Activated CD8-positive, alpha-beta memory T cell treated with anti-CD3 and anti-CD28 coated beads for 48 hours (primary cell): ENCODE measurements around the gene NAV2.

Source experiments
- DNase-seq, 3 experiments: peaks; one replicate each; pipeline ENCODE4 v3.0.0-alpha.2; 2020; ENCODE audit warnings: low read depth in 2 of 3, low spot score in 2 of 3

NAV2 gene

GRCh38 chr11:19714387-19715363 is 2.0 kb downstream of the NAV2 start:
- no peak for DNase-seq

GRCh38 chr11:19715373-19715772 is 2.7 kb downstream of the NAV2 start:
- no peak for DNase-seq

- no peak for DNase-seq
Observed at GRCh38 chr11:19718051-19718450, 5.4 kb downstream of the NAV2 start.

GRCh38 chr11:19718951-19719350 is 6.3 kb downstream of the NAV2 start:
- DNase-seq, result no peak

DNA sequence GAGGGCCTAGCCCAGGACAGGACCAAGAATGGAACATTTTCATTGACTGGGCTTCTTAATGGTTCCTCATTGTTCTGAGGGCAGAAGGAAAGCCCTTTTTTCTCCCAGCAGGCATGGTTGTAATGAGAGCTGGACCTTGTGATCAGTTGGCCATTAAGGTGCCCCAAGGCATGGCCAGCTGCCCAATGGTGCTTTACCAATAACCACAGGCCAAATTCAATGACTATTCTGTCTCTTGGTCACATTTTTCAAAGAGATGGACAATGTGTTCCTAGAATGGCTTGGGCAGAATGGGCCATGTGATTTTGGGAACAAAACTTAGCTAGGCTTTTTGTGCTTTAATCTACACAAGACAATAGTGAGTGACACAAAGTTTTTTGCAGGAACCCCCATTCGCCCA is 7.3 kb downstream of the NAV2 start:
- DNase-seq, result no peak

- DNase-seq, result no peak
Observed at GRCh38 chr11:19721176-19721575, 8.5 kb downstream of the NAV2 start.

- no peak for DNase-seq
Observed at GRCh38 chr11:19722702-19723101, 10.1 kb downstream of the NAV2 start.

DNA sequence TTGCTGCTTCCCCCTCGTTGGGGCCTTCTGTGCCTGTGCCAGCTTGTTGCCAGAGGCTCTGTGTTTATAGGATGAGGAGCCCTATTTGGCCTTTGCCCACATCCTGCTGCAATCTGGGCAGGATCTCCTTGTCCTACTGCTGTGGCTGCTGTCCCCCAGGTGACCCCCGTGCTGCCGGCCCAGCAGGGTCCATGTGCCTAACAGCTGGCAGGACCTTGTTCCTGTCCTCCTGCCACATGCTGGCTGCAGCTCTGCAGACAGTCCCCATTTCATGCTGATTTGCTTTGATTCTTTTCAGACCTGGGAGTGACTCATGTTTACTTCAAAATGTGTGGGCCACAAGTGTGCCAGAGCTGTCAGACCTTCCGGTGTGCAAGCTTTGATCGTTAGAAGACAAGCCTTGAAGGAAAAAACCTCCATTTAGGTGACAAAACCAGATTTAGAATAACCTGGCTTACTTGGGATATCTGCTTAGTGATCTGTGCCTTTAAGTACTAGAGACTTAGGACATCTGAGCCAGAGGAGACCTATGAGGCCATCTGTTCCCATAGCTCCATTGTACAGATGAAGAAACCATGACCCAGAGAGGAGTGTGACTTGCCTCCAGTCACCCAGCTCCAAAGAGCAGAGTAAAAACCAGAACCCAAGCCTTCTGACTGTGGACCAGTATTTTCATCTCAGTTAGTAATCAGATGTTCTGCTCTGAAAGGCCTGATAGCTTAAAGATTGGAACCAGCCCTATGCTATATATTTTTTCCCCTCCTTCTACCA is 11.1 kb downstream of the NAV2 start:
- DNase-seq, result no peak

GRCh38 chr11:19724765-19725164 is 12.1 kb downstream of the NAV2 start:
- DNase-seq, result no peak

DNA sequence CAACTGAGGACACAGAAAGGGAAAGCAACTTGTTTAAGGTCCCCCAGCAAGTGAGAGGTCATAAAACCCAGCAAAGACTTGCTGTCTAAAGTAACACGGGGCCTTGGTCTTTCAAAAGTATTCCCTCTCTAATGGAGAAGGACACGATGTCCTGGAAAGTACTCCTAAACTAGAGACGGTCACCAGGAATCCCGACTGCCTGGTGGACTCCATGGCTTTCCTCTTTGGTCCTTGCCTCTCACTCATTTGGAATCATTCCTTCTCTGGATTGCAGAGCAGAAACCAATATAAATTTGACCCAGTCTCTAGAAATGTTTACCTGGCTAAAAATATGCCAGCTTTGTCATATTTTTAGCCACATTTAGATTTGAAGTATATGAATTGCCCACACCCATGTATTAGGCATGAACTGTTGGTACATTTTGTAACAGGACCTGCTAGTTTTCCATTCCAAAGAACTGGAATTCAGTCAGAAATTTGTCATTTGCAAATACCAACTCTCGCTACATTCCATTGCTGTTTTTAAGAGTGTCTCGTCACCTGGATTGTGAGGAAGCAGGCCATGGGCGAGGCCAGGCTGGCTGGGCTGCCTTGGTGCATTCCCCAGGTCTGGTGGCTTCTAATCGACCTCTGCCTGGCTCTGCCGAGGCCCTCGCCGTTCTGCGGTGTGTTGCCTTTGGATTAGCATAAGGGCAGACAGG is 12.9 kb downstream of the NAV2 start:
- DNase-seq, result no peak

DNA sequence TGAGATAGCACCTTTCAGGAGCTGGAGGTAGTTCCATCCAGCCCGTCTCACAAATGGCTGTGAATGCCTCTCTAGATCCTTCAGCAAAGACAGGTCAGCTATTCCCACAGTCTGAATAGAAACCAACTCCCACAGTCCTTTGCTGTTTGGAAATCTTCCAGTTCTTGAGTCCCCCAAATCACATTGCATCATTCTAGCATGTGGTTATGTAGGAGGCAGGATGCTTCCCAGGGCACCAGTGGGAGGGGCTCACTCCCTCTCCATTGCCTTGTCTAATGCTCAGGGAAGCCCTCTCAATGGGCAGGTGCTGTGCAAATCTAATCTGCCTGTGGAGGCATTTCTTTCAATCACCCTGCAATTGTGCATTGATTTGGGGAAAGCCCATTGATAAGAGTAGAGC is 14.6 kb downstream of the NAV2 start:
- DNase-seq, result no peak

DNA sequence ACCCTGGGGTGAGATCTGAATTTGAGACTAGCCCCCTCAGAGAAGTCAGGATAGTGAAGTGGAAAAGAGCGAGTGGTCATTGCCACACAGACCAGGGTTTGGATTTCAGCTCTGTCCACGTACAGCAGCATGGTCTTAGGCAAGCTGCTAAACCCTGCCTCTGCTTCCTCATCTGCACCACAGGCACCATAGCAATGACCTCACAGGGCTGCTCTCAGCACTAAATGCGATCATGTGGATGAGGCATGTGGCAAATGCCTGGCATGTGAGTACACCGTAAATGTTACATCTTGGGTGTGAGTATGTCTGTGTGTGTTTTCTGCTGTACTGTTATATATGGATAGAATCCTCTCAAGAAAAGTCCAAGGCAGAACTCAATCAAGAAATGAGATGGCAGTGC is 15.8 kb downstream of the NAV2 start:
- DNase-seq, result no peak

DNA sequence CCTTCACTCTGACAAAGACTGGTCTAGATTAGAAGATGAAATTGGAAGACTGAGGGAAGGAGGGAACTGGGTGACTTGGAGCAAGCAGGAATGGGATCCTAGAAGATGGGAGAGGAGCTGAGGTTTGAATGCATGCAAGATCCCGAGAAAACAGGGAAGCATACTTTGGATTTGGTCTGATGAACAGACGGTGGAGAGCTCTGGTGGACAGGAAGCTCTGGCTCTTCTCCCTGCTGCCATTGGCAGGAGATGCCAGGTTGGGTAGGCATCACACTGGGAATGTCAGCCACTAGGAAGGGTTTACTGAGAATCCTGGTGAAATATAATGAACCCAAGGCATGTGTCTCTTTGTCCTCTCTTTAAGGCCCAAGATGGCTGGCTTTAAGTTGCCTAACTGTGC is 16.5 kb downstream of the NAV2 start:
- no peak for DNase-seq

GRCh38 chr11:19730373-19730772 is 17.7 kb downstream of the NAV2 start:
- no peak for DNase-seq

DNA sequence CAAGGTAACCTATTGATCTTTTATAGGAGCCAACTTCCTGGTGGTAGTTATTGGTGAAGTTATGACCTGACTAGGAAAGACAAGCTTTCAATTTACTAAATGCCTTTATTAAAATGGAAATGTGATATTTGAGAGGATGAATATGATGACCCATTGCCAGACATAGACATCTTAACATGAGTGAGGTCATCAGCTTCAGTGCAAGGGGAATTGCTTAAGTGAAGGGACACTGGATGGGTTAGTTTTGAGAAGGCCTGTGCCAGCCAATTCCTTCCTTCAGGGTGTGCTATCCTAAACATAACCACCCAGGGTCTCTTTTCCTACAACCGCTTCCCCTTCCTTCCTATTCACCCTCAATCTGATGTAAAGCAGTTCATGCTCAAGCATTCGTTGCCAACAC is 21.5 kb downstream of the NAV2 start:
- no peak for DNase-seq

DNA sequence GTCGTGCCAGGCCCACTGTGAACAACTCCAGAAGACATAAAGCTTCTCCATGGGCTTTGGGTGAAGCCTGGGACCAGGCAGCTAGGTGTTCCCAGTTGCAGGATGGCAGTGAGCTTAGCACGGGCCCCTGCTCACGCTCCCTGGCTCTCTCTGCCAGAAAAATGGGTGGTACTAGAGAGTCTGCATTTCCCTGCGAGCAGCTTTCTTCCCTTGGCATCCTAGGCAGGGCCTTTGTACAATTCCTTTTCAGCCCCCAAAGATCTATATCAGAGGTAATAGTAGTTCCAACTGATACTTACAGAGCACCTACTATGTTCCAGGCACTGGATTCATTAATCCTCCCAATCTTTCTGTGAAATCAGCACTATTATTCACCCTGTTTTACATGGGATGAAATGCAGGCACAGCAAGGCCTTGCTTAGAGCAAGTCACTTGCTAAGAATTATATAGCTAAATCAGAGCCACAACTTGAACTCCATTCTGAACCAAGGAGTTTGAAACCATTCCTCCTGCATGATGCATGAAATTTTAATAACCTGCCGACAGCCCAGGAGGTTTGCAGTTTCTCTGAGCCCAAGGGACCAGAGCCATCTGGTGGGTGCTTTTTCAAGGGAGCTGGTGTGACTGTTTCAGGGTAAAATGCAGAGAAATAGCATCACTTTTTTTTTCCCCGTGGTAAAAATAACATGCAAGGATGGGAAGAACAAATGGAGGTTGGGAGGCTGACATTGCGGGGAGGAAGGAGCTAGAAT is 22.7 kb downstream of the NAV2 start:
- no peak for DNase-seq

GRCh38 chr11:19735909-19736498 is 23.4 kb downstream of the NAV2 start:
- no peak for DNase-seq

DNA sequence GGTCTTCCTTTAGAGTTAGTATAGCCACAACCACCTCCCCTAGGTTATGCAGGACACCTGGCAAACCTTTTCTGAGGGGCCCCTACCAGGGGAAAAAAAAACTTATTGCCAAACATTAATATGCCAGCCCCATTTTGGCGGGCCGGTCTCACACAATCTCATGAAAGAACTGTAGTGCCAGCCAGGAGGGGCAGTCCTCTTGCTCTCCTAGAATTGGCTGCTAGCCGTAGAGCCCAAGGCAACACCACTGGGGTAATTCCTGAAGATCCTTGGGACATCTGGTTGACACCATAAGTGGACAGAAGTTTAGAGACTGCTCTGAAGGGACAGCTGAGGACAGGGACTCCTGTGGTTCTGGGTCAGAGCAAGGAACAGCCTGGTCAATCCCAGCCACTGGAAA is 24.2 kb downstream of the NAV2 start:
- no peak for DNase-seq

DNA sequence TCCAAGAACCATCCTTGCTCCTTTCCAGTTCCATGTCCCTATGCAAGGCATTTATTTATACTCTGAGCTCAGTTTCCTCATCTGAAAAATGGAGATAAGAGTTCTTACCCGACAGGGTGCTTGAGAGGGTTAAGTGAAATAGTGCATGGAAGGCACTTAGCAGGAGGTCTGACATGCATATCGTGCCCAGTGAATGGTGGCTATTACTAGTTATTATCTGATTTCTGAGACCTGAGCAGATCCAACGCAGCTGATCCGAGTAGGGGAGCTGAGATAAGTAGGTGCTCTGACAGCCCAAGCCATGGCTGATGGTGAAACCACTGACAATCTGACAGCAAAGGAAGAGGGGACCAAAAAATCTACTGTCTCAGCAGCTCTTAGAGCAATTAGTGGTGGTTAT is 24.9 kb downstream of the NAV2 start:
- no peak for DNase-seq

DNA sequence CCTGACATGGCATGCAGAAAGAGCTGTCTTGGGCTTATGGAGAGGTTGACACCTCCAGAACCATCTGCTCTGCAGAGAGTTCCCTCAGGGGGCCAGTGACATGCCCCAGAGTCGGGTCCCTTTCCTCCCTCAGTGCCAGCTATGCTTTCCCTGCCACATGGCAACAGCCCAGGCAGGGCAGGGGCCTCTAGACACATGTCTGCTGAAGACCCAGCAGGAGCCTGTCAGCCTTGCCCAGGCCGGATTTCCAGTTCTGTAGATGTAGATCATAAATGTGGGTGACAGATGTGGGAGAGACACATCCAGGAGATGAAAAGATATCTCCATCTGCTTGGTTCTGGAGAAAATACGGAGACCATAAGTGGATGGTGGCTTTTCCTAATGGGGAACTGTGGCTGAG is 25.5 kb downstream of the NAV2 start:
- DNase-seq, result no peak

DNA sequence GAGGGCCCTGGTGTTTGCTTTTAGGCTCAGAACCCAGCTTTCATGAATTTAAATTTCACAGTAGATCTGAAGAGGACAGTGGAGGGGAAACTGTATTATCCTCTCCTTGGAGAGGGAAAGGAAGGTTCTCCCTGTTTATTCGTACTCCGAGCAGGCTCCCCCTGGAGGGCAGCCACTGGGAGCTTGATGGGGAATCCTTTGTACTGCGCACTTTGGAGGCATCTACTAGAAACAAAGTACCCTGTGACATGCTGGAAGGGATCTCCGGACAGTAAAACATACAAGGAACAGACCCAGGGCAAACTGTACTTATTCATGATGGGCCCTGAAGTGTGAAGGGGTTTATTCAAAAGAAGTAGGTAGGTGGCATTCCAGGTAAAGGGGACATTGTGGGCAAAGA is 27.2 kb downstream of the NAV2 start:
- DNase-seq, result no peak
